ENCODE results near the gene L3MBTL1. TPM values are rescaled to one million over a fixed set of nuclear protein-coding genes. Genes with fewer than 3 reads are reported as not detected.
A peak's percentile ranks its signal among the peaks of the same experiment; 100 is the strongest.
"Not testable (repeated sequence)": the region's sequence is repeated elsewhere in the genome, so short reads cannot be mapped to it uniquely, and the experiment has no call there.

L3MBTL1 gene
- total RNA-seq, 1 experiment from 2014 or later: 9.9 TPM

DNA sequence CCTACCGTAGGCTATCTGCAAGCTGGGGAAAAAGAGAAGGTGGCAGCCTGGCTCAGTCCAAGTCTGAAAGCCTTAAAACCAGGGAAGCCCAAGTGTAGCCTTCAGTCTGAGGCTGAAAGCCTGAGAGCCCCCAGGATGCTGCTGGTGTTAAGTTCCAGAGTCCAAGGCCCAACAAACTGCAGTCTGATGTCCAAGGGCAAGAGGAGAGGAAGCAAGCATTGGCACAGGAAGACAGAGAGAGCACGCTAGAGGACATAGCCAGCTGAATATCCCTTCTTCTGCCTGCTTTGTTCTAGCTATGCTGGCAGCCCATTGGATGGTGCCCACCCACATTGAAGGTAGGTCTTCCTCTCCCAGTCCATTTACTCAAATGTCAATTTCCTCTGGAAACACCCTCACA, 12.1 kb upstream of the L3MBTL1 start:
- DNase-seq (ENCODE audit: extremely low read depth, low read depth): no peak

DNA sequence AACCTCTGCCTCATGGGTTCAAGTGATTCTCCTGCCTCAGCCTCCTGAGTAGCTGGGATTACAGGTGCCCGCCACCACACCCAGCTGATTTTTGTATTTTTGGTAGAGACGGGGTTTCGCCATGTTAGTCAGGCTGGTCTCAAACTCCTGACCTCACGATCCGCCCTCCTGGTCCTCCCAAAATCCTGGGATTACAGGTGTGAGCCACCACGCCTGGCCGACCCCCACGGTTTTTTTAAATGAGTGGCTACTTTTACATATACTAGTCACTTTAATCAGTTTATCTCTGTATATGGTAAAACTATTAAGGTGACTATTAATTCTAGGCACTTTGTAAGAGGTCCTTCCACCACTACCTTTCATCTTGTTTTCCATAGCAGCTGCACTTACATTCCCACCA, 5.5 kb upstream of the L3MBTL1 start:
- not testable (repeated sequence) for DNase-seq (ENCODE audit: extremely low read depth, low read depth)

DNA sequence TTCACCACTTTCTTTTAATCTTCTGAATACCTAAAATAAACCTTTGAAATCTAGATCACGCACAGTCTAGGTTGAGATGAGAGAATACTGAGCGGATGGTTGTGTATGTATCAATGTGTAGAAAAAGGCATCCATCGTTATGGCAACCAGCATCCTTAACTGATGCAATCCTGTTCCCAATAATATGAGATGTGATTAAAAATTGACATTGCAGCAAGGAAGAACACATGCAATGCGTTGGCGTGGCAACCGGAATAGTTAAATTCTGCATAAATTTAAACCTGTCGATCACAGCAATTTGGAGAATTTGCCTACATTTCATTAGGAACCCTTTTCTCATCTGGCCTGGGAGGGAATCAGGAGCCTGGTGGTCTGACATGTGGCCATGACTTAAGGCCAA, 1.3 kb upstream of the L3MBTL1 start:
- DNase-seq (ENCODE audit: extremely low read depth, low read depth): no peak

DNA sequence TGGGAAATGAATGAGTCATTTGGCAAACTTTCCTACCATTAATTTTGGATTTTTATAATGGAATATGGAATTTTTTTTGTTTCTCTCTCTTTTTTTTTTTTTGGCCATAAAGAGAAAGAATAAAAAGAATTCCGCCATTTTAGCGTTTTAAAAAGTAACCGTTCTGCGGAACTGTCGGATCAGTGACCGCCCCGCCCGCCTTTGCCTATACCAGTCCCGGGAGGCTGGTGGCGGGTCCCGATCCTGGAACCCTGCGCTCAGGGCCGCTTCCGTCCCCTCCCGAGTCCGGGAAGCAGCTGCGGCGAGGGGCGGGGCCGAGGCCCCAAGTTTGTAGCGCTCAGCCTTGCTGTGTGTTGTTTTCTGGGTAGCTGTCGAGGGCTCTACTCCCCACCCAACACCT, 609 bp downstream of the L3MBTL1 start:
- no peak for DNase-seq (ENCODE audit: extremely low read depth, low read depth)

DNA sequence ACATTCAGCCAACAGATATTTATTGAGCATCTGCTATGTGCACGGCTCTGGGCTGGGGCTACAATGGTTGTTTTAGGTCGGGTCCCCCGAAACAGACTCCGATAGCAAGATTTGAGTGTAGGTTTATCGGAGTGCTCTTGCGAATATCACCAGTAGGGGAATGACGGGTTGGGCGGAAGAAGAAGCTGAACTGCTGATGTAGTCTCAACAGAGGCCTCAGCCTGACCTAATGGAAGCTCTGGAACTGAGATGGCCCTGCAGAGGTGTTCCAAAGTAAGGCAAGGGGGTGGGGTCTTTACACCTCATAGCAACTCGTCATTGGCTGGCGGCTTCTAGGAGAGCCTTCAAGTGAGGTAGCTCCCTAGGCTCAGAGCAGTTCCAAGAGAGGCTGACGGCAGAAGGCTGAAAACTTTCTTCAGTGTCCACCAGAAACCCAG, 1.1 kb downstream of the L3MBTL1 start:
- no peak for DNase-seq (ENCODE audit: extremely low read depth, low read depth)

DNA sequence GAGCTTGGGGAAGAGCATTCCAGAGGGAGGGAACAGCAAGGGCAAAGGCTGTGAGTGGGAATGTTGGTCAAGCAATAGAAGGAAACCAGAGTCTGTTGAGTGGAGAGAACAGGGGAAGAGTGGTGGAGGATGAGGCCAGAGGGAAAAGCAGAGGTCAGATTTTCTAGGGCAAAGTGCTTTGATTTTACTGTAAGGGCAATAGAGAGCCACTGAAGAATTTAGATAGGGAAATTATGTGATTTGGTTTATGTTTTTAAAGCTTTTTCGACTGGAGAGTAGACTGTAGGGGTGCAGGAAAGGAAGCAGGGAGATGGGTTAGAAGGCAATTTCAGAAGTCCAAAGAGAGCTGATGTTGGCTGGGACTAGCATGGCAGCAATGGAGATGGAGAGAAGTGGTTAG, 4.4 kb downstream of the L3MBTL1 start:
- no peak for DNase-seq (ENCODE audit: extremely low read depth, low read depth)

DNA sequence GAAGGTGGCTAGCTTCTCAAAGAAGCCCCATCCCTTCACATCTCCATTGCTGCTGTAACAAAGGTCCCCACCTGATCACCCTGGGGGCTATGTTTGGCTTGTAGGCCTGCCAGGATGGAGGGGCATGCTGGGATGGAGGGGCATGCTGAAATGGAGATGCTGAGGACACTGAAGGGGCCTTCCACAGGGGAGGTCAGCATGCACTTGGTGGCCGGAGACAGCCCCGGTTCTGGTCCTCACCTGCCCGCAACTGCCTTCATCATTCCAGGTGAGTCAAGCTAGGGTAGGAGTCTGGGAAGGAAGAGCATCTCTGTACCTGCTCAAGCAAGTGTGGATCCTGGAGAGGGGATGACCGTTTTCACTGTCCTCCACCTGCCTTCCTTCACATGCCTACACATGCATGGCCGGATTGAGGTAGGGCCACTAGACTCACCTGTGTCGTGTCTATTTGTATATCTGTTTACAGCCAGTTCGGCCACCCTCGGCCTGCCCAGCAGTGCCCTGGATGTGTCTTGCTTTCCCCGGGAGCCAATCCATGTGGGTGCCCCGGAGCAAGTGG, 6.0 kb downstream of the L3MBTL1 start:
- DNase-seq (ENCODE audit: extremely low read depth, low read depth): no peak

DNA sequence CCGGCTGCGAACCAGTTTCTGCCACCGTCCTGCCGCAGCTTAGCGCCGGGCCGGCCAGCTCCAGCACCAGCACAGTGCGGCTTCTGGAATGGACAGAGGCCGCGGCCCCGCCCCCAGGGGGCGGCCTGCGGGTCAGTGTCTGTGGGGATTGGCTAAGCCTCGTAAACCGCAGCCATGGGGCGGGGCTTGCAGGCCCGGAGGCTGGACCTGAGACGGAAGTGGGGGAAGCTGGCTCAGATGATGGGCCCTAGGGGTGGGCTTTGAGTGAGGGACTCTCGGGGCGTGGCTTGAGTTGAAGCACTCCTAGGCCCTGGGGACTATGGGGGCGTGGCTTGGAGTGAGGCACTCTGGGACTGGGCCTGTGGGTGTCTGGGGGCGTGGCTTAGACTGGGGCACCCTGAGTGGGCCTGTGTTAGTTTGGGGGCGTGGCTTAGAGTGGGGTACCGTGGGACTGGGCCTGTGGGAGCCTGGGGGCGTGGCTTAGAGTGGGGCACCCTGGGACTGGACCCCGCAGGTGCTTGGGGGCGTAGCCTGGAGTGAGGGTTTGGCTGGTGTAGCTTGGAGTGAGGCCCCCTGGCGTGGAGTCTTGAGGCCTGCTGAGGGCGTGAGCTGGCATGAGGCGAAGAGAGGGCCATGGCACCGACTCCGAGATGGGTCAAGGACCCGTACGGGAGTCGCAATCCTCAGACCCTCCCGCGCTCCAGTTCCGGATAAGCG, 6.6 kb downstream of the L3MBTL1 start:
- DNase-seq (ENCODE audit: extremely low read depth, low read depth): peak; percentile 100

DNA sequence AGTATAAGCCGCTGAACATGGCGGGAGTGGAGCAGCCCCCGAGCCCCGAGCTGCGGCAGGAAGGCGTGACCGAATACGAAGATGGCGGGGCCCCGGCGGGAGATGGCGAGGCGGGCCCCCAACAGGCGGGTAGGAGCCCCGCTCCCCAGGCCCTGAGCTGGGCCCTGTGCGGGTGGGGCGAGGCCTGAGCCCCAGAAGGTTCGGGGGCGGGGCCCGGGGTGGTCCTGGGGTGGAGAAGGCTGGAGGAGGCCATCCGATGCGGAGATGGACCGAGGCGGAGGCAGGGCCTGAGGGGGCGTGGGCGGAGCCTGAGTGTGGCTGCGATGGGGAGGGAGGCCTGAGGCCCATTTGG, 7.1 kb downstream of the L3MBTL1 start:
- DNase-seq (ENCODE audit: extremely low read depth, low read depth): peak; percentile 2

DNA sequence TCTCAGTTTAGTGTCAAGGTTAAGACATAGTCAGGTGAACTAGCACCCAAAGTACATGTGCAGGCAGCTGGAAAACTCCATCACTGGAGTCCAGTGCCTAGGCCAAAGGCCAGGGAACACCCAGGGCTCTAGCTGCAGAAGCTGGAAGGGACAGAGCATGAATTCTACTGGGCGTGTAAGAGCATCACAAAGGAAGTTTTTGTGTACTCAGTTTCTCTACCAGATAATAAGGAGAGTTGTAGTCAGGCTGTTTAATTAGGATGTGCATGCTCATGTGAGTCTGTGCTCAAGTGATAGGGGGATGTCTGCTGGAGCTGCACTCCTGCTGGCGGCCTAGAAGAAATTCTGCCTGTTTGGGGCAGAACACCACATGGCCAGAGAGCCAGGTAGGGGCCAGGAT, 8.1 kb downstream of the L3MBTL1 start:
- DNase-seq (ENCODE audit: extremely low read depth, low read depth): no peak

DNA sequence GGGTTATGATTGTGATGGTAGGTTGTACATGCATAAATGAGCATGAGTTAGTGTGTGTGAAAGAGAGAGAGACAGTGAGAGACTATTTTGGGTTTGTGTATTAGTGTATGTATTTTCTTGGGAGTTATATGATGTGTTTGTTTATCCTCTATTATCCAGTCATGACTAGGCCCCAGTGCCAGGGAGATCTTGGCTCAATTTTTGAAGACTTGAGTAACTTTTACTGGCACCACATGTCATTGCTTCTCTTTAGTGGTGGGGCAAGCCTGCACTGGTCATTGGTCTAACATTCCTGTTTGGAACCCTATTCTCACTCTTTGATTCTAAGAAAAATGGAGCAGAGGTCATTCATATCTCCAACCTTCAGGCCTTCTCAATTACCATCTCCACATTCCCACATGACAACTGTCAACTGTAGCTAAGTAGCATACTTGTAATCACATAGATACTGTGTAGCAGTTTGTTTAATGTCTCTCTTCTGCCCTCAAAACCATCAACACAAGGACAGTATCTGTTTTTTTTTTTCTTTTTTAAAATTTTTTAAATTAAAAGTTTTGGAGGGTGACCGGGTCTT, 8.8 kb downstream of the L3MBTL1 start:
- no peak for DNase-seq (ENCODE audit: extremely low read depth, low read depth)

DNA sequence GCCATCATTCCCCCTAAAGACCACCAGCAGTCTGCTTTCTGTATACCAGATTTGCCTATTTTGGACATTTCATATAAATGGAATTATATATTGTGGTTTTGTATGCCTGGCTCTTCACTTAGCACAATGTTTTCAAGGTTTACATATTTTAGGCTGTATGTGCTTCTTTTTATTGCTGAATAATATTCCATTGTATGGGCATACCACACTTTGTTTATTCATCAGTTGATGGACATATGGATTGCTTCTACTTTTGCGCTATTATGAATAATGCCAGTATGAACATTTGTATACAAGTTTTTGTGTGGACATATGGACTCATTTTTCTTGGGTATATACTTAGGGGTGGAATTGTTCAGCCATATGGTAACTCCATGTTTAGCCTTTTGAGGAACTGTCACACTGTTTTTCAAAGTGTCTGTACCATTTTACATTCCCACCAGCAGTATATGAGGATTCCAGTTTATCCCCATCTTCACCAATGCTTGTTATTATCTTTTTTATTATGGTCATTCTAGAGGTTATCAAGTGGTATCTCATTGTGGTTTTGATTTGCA, 12.7 kb downstream of the L3MBTL1 start:
- DNase-seq (ENCODE audit: extremely low read depth, low read depth): no peak

DNA sequence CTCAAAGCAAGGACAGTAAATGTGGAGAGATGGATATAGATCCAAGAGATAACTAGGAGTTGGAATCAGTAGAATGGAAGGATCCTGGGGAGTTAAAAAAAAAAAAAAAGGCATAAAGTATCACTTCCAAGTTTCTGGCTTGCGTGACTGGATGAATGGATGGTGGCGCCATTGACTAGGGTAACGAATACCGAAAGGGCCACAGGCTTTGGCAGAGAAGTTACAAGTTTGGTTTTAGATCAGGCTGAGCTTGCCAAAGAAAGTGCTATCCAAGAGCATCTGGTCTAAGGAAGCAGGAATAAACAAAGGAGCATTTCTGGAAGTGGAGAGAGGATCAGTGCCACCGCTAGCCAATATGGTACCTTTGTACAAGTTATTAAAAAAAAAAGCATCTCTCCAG, 17.5 kb downstream of the L3MBTL1 start:
- no peak for DNase-seq (ENCODE audit: extremely low read depth, low read depth)

DNA sequence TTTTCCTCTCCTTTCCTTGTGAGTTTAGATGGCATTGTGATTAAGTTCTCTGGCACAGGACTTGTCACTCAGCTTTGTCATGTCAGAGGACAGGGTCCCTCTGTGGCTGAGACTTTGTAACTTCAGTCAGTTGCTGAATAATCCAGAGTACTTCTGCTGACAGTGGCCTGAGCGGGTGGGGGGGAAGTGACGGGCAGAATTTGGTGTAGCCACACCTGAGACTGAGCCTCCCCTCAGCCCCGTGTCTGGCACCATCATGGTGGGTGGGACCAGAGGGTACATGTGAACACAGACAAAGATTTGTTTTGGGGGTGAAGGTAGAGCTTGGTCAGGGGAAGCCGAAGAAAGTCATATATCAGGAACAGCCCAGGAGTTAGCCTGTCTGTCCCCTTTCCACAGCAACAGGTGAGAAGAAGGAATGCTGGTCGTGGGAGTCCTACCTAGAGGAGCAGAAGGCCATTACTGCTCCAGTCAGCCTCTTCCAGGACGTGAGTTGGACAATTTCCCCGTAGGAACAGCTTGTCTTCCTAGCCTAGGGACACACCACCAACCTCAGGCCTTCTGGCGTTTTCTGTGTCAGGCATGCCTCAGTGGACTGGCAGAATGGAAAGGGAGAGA, 20.9 kb downstream of the L3MBTL1 start:
- no peak for DNase-seq (ENCODE audit: extremely low read depth, low read depth)

DNA sequence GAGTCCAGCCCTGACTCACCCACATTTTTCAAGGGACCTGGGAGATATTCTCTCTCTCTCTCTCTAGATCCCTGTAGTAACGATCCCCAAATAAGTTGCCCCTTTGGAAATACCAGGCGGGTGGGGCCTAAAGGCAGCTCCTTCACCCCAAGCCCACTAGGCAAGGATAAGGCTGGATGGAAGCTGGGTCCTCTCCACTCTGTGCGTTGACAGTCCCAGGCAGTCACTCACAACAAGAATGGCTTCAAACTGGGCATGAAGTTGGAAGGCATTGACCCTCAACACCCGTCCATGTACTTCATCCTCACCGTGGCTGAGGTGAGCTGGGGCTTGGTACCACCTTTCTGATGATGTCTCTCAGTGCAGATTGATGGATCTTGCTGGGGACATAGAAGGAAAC, 21.6 kb downstream of the L3MBTL1 start:
- no peak for DNase-seq (ENCODE audit: extremely low read depth, low read depth)

DNA sequence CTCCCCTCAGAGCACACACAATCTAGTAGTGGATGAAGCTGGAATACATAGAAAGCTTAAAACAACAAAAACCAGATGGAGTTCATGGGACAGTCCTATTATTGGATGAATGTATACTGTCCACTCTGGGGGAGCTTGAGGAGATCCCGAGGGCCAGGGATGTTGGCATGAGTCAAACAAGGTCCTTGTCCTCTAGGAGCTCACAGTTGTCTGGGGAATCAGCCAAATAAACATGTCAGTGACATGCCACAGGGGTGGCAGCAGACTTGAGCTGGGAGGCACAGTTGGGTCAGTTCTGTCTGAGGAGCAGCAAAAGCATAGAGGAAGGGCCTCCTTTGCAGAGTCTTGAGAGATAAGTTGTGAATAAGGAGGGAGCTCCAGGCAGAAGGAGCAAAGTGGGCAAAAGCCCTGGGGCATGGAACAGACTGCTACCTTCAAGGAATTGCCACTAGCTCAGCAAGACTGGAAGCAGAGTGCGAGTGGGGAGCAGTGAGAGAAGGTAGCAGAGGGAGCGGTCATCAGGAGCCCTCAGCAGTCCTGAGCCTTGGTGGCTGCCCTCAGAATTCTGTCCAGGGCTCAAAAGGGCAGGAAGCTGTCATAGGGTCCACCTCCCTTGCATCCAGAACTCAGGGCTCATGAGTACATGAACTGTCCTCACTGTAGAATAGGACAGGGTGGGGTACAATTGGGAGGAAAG, 22.1 kb downstream of the L3MBTL1 start:
- no peak for DNase-seq (ENCODE audit: extremely low read depth, low read depth)

DNA sequence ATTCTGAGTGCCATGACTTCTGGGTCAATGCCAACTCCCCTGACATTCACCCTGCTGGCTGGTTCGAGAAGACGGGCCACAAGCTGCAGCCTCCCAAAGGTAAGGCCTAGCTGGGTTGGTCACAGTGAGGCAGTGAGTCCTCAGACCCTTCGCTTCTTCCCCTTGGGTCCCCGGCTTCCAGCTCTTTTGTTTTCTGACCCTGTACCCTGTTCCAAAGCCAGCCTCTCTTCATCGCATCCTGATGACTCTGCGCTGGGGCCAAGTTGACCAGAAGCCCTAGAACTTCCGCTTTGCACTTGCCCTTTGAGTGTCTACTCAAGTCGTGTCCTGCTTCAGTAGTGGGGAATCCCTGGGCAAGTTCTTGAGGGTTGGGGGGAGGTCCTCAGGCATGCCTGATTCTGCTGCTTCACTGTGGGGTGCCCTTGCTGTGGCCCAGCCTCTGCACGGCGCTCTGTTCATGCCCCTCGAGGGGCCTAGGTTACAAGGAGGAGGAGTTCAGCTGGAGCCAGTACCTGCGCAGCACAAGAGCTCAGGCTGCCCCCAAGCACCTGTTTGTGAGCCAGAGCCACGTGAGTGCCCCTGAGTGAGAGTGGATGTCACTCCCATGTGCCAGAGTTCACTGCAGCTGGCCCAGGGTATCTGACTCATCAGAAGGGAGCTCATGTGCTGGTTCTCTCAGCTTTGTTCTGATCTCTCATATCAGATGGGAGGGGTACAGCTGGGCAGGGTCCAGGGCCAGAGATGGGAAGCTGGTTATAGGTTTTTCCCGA, 23.0 kb downstream of the L3MBTL1 start:
- no peak for DNase-seq (ENCODE audit: extremely low read depth, low read depth)

DNA sequence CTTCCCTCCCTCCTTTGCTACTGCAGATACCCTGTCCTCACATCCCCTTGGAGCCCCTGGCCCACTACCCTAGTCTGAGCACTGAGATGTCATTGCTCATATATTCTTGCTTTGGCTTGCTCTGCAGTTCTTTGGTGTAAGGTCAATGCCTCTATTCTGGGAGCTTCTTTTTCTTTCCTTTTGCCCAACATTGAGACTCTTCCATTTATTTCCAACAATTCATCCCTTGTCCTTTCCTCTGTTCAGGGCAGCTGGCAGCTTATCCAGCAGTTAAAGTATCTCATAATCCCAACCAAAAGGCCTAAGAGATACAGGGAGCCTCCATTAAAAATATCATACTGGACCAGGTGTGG, 23.6 kb downstream of the L3MBTL1 start:
- no peak for DNase-seq (ENCODE audit: extremely low read depth, low read depth)

DNA sequence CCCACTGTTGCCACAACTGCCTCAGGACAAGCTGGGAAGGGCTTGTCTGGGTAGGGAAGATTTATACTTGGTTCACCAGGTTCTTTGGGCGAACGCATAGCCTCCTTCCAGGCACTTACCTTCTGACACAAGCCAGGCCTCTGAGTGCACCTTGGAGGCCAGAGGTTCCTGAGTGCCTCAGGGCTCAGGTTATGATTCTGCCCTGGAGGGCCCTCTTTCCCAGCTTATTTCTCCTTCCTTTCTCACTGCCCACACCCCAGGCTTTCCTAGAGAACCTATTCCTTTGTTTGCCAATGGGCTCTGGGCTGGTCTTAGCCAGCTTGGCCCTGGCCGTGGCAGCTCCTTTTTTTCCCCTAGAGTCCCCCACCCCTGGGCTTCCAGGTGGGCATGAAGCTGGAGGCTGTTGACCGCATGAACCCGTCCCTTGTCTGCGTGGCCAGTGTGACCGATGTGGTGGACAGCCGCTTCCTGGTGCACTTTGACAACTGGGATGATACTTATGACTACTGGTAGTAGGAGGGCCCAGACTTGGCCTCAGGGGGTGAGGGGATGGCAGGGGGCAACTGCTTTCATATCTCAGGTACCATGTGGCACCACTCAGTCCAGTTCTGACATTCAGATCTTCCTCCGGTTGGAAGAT, 25.0 kb downstream of the L3MBTL1 start:
- DNase-seq (ENCODE audit: extremely low read depth, low read depth): no peak

DNA sequence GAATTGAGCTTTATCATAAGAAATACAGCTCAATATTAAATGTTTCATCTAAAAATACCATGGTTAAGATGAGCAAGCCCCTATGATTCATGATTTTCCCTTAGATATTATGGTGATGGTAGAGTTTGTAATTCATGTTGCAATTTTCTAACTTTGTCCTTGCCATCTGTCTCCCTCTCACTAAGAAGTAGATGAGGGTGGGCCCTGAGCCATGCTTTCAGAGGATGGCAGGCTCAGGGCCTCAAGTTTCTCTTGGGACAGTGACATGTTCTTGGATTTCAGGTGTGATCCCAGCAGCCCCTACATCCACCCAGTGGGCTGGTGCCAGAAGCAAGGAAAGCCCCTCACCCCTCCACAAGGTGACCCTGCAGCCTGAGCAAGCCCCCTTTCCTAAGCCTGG, 25.6 kb downstream of the L3MBTL1 start:
- no peak for DNase-seq (ENCODE audit: extremely low read depth, low read depth)
